ENCODE results near the gene ATF4. TPM values are rescaled to one million over a fixed set of nuclear protein-coding genes. Genes with fewer than 3 reads are reported as not detected.

ATF4 gene
- total RNA-seq, 1 experiment from 2014 or later = 608 TPM

GRCh38 chr22:39513791-39514190, 6.6 kb upstream of the ATF4 start:
- H4K20me1 ChIP-seq (ENCODE audit: insufficient read depth) = peaks cover 9% of the 10 kb centered on the region; the same call in 1 of the 2 replicates
- H3K36me3 ChIP-seq (ENCODE audit: control insufficient read depth in 1 of 2, insufficient read depth in 2 of 2, low read length in 2 of 2) = peaks cover 54 to 75% of the 10 kb centered on the region in 2 experiments
- H3K4me2 ChIP-seq (ENCODE audit: low read length) = no peak overlapping the region
- no peak overlapping the region for H3K27ac ChIP-seq (ENCODE audit: low read depth, low read length)
- no peaks in the 10 kb centered on the region for H3K9me3 ChIP-seq (ENCODE audit: control insufficient read depth in 1 of 2, insufficient read depth in 1 of 2, low read depth in 1 of 2, low read length in 2 of 2)
- POLR2A ChIA-PET = interaction anchor here (1.0 to 1.5 kb wide), 3 partner anchors 10 to 12 kb away, joined by 4 to 12 read pairs (median 5); partner anchors contain the start of gene MIEF1
- TF ChIP-seq FOSL1 (IDR thresholded peaks at IDR 0.05; ENCODE audit: low read depth) = no peak
- no peak for TF ChIP-seq EGR1 (IDR thresholded peaks at IDR 0.05; ENCODE audit: low read depth)
- no peak for TF ChIP-seq EZH2phosphoT487 (IDR thresholded peaks at IDR 0.05; ENCODE audit: borderline replicate concordance)
- TF ChIP-seq CBX3 (IDR thresholded peaks at IDR 0.05; ENCODE audit: low read depth) = no peak
- TF ChIP-seq ZFX (IDR thresholded peaks at IDR 0.05) = no peak
- TF ChIP-seq TCF7L2 (IDR thresholded peaks at IDR 0.05; ENCODE audit: borderline replicate concordance, extremely low read depth, insufficient read depth, insufficient read length) = no peak
- TF ChIP-seq JUND (IDR thresholded peaks at IDR 0.05) = no peak
- TF ChIP-seq EZH2 (IDR thresholded peaks at IDR 0.05) = no peak
- TF ChIP-seq ELF1 (IDR thresholded peaks at IDR 0.05; ENCODE audit: borderline replicate concordance, low read depth) = no peak
- TF ChIP-seq, protein P1, sequence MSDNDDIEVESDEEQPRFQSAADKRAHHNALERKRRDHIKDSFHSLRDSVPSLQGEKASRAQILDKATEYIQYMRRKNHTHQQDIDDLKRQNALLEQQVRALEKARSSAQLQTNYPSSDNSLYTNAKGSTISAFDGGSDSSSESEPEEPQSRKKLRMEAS (IDR thresholded peaks at IDR 0.05) = no peak
- TF ChIP-seq SIN3A (IDR thresholded peaks at IDR 0.05; ENCODE audit: low read depth) = no peak
- TF ChIP-seq REST (IDR thresholded peaks at IDR 0.05; ENCODE audit: low read depth) = no peak
- TF ChIP-seq SP1 (IDR thresholded peaks at IDR 0.05; ENCODE audit: low read depth) = no peak
- no peak for TF ChIP-seq YY1 (IDR thresholded peaks at IDR 0.05; ENCODE audit: extremely low read depth, insufficient replicate concordance, low read depth, low read length)
- no peak for TF ChIP-seq POLR2AphosphoS5 (IDR thresholded peaks at IDR 0.05; ENCODE audit: low read depth, low read length)
- TF ChIP-seq POLR2A (IDR thresholded peaks at IDR 0.05; ENCODE audit: borderline replicate concordance, extremely low read depth, insufficient read depth, insufficient read length) = no peak
- ATAC-seq (no peak), DNase-seq (ENCODE audit: low read depth, low spot score) (no peak)
- no peak overlapping the region for H3K9ac ChIP-seq (ENCODE audit: low read length)
- H3K27me3 ChIP-seq (ENCODE audit: insufficient read depth, low read length) = no peaks in the 10 kb centered on the region
- no peak overlapping the region for H3K4me3 ChIP-seq (replicated peaks in 1 of 2; ENCODE audit: low read depth in 1 of 2, low read length in 2 of 2)
- H3K9me2 ChIP-seq (ENCODE audit: insufficient read depth) = no peaks in the 10 kb centered on the region
- no peak overlapping the region for H2AFZ ChIP-seq (ENCODE audit: low read depth, low read length, poor library complexity, severe bottlenecking)
- no TSS peak for BruUV-seq (replicated peaks)
- intact Hi-C loops (cut with micrococcal nuclease) = no loop called here
- peaks cover 9 to 15% of the 10 kb centered on the region in 2 experiments for H3K4me1 ChIP-seq (ENCODE audit: control insufficient read depth in 1 of 2, insufficient read depth in 2 of 2, low read length in 2 of 2)
- CTCF ChIA-PET = interaction anchor here (1.2 to 2.2 kb wide), 5 partner anchors 11 to 378 kb away, joined by 3 to 19 read pairs (median 5); partner anchors contain the start of gene MIEF1
- RAD21 ChIA-PET (ENCODE audit: low non-redundant PET in 1 of 2, low total read pairs in 2 of 2, uncharacterized antibody in 2 of 2, unreplicated experiment in 2 of 2) = no interaction called here
- H3K79me2 ChIP-seq (ENCODE audit: insufficient read depth, low read length) = peaks cover 68% of the 10 kb centered on the region
